Measurements from ENCODE around the gene MLXIP.

DNA sequence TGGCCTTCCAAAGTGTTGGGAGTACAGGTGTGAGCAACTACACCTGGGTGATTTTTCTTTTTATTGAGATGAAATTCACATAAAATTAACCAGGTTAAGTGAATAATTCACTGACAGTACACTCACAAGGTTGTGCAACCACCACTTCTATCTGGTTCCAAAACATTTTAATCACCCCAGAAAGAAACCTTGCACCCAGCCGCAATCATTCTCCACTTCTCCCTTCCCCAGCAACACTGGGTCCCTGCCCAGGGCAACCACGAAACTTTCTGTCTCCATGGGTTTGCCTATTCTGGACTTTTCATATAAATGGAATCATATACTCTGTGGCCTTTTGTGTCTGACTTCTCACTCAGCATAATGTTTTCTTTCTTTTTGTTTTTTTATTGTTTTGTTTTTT lies 26.3 kb upstream of the MLXIP start:
- TF ChIP-seq POLR2A (IDR thresholded peaks at IDR 0.05): no peak
- TF ChIP-seq, protein P1, sequence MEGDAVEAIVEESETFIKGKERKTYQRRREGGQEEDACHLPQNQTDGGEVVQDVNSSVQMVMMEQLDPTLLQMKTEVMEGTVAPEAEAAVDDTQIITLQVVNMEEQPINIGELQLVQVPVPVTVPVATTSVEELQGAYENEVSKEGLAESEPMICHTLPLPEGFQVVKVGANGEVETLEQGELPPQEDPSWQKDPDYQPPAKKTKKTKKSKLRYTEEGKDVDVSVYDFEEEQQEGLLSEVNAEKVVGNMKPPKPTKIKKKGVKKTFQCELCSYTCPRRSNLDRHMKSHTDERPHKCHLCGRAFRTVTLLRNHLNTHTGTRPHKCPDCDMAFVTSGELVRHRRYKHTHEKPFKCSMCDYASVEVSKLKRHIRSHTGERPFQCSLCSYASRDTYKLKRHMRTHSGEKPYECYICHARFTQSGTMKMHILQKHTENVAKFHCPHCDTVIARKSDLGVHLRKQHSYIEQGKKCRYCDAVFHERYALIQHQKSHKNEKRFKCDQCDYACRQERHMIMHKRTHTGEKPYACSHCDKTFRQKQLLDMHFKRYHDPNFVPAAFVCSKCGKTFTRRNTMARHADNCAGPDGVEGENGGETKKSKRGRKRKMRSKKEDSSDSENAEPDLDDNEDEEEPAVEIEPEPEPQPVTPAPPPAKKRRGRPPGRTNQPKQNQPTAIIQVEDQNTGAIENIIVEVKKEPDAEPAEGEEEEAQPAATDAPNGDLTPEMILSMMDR (IDR thresholded peaks at IDR 0.05): no peak
- no peak for TF ChIP-seq EP300 (IDR thresholded peaks at IDR 0.05)

Measured in ovary (tissue), 3 donors.